SHP77 (cell line): Measurements from ENCODE around the gene RIN3.

Experiments used
- DNase-seq, 2 experiments: peaks; one replicate each; lab custom pipeline; 2025; lab: John Stamatoyannopoulos, UW

Gene RIN3

GRCh38 chr14:92578511-92578910 lies 64.9 kb downstream of the RIN3 start:
- DNase-seq = no peak

GRCh38 chr14:92579244-92579936 lies 65.8 kb downstream of the RIN3 start:
- no peak for DNase-seq

- DNase-seq = no peak
These were observed 67.6 kb downstream of the RIN3 start for GRCh38 chr14:92581206-92581605.

GRCh38 chr14:92581966-92582566 lies 68.5 kb downstream of the RIN3 start:
- no peak for DNase-seq

- DNase-seq = no peak
These were observed 69.3 kb downstream of the RIN3 start for GRCh38 chr14:92582706-92583452.

- no peak for DNase-seq
These were observed 70.6 kb downstream of the RIN3 start for GRCh38 chr14:92584220-92584619.

- no peak for DNase-seq
These were observed 71.2 kb downstream of the RIN3 start for GRCh38 chr14:92584816-92585215.

- DNase-seq = no peak
These were observed 72.7 kb downstream of the RIN3 start for GRCh38 chr14:92585981-92586937.

GRCh38 chr14:92586963-92587699 lies 73.5 kb downstream of the RIN3 start:
- DNase-seq = no peak

- DNase-seq = no peak
These were observed 74.1 kb downstream of the RIN3 start for GRCh38 chr14:92587700-92588085.

- DNase-seq = peak in 1 of 2 experiments; percentile 20
These were observed 75.8 kb downstream of the RIN3 start for GRCh38 chr14:92589213-92589852.

GRCh38 chr14:92590176-92590575 lies 76.6 kb downstream of the RIN3 start:
- DNase-seq = no peak

- DNase-seq = no peak
These were observed 77.4 kb downstream of the RIN3 start for GRCh38 chr14:92590941-92591340.

GRCh38 chr14:92591346-92591745 lies 77.8 kb downstream of the RIN3 start:
- no peak for DNase-seq

GRCh38 chr14:92595267-92595666 lies 81.7 kb downstream of the RIN3 start:
- DNase-seq = no peak

GRCh38 chr14:92596331-92596907 lies 82.8 kb downstream of the RIN3 start:
- no peak for DNase-seq

- DNase-seq = no peak
These were observed 84.6 kb downstream of the RIN3 start for GRCh38 chr14:92597906-92598905.

- no peak for DNase-seq
These were observed 86.2 kb downstream of the RIN3 start for GRCh38 chr14:92599811-92600210.
